Placental epithelial cell (primary cell): ENCODE results near the gene SYTL4. TPM values are rescaled to one million over a fixed set of nuclear protein-coding genes. Genes with fewer than 3 reads are reported as not detected.

Experiments
- total RNA-seq: library from RNA; depleted of rRNA; stranded (reverse); fragments of >200 nt; gene quantifications from 2 replicates; pipeline ENCODE4 v1.2.3, GENCODE V29; 2012

SYTL4 gene
- 4.7 and 7.1 TPM in 2 replicates for total RNA-seq

GRCh38 chrX:100731441-100732281, at the start of gene SYTL4:
TSS of gene SYTL4 (minus strand) at chrX:100732121. CDS start at chrX:100702037, 30,084 bp downstream.

DNA sequence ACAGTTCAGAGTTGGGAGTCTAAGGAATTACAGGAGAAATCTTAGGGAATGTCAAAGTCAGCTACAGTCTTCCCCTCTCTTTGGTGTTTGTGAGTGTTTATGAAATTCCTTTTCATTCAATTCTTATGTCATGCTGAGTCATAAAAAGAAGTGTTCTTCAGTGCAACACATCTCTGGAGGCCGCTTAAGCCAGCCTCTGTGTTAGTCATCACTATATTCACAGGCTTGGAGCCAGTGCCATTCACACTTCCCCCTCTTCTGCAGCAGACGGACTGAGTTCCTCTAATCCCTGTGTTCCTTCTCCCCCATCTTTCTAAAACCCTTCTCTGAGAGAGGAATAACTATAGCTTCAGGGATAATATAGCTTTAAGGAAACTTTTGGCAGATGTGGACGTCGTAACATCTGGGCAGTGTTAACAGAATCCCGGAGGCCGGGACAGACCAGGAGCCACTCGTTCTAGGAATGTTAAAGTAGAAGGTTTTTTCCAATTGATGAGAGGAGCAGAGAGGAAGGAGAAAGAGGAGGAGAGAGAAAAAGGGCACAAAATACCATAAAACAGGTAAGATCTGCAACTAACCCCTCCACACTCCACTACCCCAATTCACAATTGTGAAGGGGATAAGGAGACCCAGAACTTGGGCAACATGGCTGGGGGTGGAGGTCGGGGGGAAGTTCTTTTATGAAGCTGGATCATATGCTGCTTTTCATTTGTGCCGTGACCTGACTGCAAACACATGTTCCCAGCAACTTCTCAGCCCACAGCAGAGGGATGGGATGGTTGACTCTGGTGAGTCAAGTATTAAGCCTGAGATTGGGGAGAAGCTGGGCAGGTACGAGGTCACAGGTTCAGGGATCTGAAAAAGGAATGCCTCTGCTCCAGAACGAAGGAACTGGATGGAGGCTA, 87.7 kb downstream of the SYTL4 start, which contains the start of gene SRPX2:
Gene SRPX2, plus strand, starts transcription at position 244 of the 905 bp plus-strand sequence. CDS start 2,124 bp downstream, outside the sequence.

DNA sequence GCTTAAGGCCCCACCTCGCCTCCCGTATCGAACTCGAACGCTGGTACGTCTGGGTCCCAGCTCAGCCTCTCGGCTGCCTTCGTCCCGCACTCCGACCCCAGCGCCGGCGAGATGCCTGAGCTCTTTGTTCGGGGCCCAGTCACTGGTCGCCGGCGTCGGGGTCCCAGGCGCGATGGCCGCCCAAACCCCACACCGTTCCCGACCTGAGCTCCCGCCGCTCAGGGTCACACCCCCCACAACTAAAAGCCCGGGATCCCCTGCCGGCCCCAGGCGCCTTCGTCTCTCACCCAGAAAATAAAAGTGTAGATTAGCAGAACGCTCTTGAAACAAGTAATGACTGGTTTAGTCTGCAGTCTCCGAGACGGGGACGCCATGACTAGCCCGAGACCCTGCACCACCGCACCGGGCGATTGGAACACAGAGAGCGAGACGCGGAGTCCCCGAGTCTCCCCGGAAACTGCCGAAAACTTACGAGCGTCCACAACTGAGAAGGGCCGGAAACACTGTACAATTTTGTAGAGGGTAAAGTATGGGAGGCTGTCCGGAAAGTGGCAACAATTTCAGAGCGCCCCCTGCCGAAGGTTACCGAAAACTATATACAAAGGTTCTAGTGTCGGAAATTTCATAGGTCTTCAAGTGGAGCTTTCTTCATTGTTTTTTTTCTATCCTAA, 95.5 kb downstream of the SYTL4 start, which contains the start of gene TSPAN6:
Gene TSPAN6, minus strand, starts transcription at position 486 of the 671 bp plus-strand sequence. Its CDS starts 112 bp downstream, at position 374.

Other genes starting within 250 kb of the SYTL4 start
- not detected in 2 replicates for gene TNMD, start 147.2 kb downstream of the SYTL4 start, total RNA-seq
- 54.8 and 71.5 TPM in 2 replicates for gene TSPAN6, start 95.3 kb downstream of the SYTL4 start, total RNA-seq
- gene SRPX2, start 87.9 kb downstream of the SYTL4 start, total RNA-seq: 14.1 and 21.9 TPM in 2 replicates
- gene CSTF2, start 88.3 kb upstream of the SYTL4 start, total RNA-seq: 10.2 and 18.1 TPM in 2 replicates
- 0.11 TPM in 1 of 2 replicates, not detected in the other for gene NOX1, start 142.2 kb upstream of the SYTL4 start, total RNA-seq
- gene XKRX, start 196.8 kb upstream of the SYTL4 start, total RNA-seq: 0.79 TPM in 1 of 2 replicates, not detected in the other
- gene ARL13A, start 237.6 kb upstream of the SYTL4 start, total RNA-seq: not detected in 2 replicates